Coronary artery (tissue), 2 donors: ENCODE data around the gene UTP11.

Experiments used
- DNase-seq: peaks from one replicate; pipeline ENCODE4 v3.0.0-alpha.2; 2017; ENCODE audit warnings: low spot score
- H3K27ac ChIP-seq, 2 donors: fragments of 200-600 bp; sonication (generic); one replicate each; pipeline ENCODE4 v1.5.1; 2016 to 2019
- H3K4me3 ChIP-seq: fragments of 200-600 bp; sonication (generic); 2 replicates; pipeline ENCODE4 v1.5.1; 2016; ENCODE audit warnings: mild to moderate bottlenecking, moderate library complexity
- CTCF ChIP-seq: fragments of 200-600 bp; sonication (generic); IDR thresholded peaks from one replicate; pipeline ENCODE4 v1.5.1; 2019; ENCODE audit warnings: antibody characterized with exemption

The UTP11 gene

GRCh38 chr1:38061883-38062328, 49.4 kb downstream of the UTP11 start:
- H3K4me3 ChIP-seq, result no peak overlapping the region
- no peak for DNase-seq
- TF ChIP-seq CTCF, result no peak
- H3K27ac ChIP-seq, result no peak overlapping the region

DNA sequence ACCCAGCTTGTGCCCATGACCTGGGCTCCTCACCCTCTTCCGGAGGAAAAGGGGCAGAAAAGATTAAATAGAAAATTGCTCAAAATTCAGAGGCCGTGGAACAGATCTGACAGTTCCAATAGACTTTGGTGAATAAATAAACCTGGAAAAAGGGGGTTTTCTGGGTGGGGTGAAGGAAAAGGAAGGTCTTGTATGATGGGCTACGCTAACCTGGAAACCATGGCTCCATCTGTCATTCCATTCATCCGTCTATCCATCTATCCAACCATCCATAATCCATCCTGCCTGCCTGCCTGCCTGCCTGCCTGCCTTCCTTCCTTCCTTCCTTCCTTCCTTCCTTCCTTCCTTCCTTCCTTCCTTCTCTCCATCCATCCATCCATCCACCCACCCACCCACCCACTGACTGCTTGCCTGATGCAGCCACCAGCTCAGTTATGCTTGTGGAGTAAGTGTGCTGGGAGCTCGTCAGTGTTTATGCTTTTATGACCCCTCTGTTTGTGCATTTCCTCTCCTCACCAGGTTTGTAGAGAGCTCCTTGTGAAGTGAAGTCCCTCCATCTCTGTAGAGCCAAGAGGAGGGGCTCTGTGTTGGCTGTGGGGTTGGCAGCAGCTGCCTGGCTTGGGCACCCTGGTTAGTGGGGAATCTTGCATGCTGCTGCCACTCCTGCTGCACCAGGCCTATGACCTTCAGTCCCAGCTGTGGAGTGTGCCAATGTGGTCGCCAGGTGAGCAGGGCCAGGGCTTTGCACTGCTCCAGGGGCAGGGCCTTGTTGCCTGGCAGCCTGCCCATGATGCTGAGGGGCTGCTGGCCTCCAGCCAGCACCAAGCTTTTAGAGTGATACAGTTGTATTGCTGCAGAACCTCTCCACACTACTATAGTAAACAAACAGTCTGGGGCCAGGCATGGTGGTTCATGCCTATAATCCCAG, 50.1 kb downstream of the UTP11 start:
- H3K27ac ChIP-seq, result no peak overlapping the region
- H3K4me3 ChIP-seq, result no peak overlapping the region
- DNase-seq, result no peak
- TF ChIP-seq CTCF, result no peak

DNA sequence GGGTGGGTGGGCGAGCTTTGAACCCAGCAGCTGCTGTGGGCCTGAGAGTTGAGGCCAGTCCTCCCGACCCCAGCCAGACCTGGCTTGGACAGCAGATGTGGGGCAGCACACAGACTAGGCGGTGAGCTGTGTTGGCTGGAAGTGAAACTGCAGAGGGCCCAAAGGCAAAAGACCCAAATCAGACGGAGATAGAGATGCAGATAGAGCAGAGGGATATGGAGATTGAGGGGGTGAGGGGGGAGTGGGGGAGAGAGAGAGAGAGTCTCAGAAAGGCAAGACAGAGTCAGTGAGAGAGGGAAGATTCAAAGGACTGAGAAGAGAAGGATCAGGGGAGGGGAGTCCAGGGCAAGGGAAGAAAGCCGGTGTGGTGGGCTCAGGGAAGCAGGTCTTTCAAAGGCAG, 51.1 kb downstream of the UTP11 start:
- TF ChIP-seq CTCF, result no peak
- Histone ChIP-seq H3K4me3 (no peak overlapping the region), H3K27ac (no peak overlapping the region)
- no peak for DNase-seq

DNA sequence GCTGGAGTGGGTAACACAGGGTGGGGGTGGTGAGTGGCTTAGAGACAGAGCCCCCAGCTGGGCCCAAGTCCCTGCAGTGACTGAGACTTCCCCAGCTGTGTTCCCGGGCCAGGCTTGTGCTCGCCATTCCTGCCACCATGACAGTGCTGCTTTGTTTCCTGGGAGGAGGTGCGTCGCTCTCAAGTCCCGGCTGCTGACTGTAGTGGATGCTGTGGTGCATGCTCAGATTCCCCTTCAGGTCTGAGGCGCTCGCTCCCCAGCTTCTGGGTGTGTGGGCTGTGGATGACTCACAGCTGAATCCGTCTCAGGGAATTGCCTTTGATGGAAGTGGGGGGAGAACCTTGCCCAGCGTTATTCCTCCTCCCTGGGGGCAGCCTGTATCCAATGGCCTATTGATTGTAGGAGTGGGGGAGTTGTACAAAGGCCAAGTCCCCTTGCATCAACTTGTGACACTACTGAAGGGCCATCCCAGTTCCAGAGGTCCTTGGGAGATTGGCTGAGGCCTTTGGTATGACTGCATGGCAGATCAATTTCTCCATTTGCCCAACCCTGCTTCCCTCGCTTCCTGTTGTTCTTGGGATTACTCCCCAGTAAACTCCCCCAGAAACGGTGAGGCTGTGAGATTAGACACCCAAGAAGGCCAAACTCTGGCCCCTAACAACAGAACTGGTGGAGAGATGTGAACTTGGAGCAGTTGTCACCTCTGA, 51.8 kb downstream of the UTP11 start:
- Histone ChIP-seq H3K4me3 (no peak overlapping the region), H3K27ac (no peak overlapping the region)
- TF ChIP-seq CTCF, result no peak
- DNase-seq, result no peak

GRCh38 chr1:38068220-38068979, 55.9 kb downstream of the UTP11 start:
- Histone ChIP-seq H3K27ac (no peak overlapping the region), H3K4me3 (no peak overlapping the region)
- no peak for TF ChIP-seq CTCF
- DNase-seq, result no peak

DNA sequence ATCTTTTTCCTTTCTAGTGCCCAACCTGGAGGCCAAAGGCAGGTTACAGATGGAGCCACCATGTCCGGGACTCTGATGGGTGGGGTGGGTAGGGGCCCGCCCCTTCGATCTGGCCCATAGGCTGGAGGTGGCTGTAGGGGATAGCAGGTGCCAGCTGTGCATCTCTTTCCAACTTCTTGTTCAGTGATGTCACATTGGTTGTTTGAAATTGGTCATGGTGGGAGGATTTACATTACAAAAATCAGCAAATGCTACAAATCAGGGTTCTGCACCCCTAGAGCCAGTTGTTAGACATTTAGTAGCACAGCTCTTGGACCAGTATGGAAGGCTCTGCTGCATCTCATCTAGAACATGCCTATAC, 56.4 kb downstream of the UTP11 start:
- TF ChIP-seq CTCF, result no peak
- no peak overlapping the region for H3K4me3 ChIP-seq
- DNase-seq, result no peak
- no peak overlapping the region for H3K27ac ChIP-seq
